ENCODE results near the gene PSMA5. TPM values are rescaled to one million over a fixed set of nuclear protein-coding genes. Genes with fewer than 3 reads are reported as not detected.
A peak's percentile ranks its signal among the peaks of the same experiment; 100 is the strongest.

The PSMA5 gene
- total RNA-seq, 1 donor from 2014 or later = 99.8 TPM

DNA sequence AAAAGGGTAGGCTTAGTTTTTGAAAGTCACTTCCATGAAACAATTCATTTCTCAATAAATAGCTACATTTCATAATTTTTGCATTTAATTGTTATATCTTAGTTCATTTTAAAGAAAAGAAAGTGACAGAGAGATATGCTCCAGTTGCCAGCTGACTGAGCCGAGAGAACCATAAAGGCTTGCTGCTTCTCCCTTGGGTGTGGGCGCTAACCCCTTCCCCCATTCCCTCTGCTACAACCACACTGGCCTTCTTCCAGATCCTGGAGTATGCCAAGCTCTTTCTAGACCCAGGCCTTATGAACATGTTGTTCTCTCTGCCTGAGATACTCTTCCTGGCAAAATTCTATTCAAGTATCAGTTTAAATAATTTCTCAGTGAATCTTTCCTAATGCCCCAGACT is 40.8 kb downstream of the PSMA5 start:
- TF ChIP-seq, protein P1, sequence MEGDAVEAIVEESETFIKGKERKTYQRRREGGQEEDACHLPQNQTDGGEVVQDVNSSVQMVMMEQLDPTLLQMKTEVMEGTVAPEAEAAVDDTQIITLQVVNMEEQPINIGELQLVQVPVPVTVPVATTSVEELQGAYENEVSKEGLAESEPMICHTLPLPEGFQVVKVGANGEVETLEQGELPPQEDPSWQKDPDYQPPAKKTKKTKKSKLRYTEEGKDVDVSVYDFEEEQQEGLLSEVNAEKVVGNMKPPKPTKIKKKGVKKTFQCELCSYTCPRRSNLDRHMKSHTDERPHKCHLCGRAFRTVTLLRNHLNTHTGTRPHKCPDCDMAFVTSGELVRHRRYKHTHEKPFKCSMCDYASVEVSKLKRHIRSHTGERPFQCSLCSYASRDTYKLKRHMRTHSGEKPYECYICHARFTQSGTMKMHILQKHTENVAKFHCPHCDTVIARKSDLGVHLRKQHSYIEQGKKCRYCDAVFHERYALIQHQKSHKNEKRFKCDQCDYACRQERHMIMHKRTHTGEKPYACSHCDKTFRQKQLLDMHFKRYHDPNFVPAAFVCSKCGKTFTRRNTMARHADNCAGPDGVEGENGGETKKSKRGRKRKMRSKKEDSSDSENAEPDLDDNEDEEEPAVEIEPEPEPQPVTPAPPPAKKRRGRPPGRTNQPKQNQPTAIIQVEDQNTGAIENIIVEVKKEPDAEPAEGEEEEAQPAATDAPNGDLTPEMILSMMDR (conservative IDR thresholded peaks at IDR 0.05) = no peak
- Mint-ChIP-seq H3K36me3 (ENCODE audit: low read depth) (no peaks in the 10 kb centered on the region), H3K27me3 (ENCODE audit: low read depth) (no peaks in the 10 kb centered on the region), H3K4me1 (peaks cover 31% of the 10 kb centered on the region), H3K4me3 (no peak overlapping the region), H3K27ac (ENCODE audit: unreplicated experiment) (no peak overlapping the region), H3K9me3 (no peaks in the 10 kb centered on the region)
- no peak for DNase-seq (ENCODE audit: low read depth, low spot score)

DNA sequence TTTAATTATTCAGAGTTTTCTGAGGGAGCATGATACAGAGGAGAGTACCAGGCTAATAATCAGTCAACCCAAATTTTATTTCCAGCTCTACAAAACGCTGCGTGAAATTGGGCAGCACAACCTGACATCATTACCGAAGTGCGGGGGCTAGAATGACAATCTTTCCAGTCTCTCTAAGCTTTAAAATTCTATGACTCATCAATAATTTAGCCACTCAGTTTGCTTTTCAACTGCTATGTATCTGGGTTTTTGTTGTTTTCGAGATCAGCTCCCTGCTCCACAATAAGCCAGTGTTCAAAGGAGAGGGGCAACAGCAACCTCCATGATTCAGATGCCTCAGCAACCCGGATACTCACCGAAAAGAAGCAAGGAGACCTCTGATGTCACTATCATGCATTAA is 42.4 kb downstream of the PSMA5 start:
- H3K4me3 Mint-ChIP-seq = no peak overlapping the region
- H3K27ac Mint-ChIP-seq (ENCODE audit: unreplicated experiment) = peak overlapping the region; percentile 7

DNA sequence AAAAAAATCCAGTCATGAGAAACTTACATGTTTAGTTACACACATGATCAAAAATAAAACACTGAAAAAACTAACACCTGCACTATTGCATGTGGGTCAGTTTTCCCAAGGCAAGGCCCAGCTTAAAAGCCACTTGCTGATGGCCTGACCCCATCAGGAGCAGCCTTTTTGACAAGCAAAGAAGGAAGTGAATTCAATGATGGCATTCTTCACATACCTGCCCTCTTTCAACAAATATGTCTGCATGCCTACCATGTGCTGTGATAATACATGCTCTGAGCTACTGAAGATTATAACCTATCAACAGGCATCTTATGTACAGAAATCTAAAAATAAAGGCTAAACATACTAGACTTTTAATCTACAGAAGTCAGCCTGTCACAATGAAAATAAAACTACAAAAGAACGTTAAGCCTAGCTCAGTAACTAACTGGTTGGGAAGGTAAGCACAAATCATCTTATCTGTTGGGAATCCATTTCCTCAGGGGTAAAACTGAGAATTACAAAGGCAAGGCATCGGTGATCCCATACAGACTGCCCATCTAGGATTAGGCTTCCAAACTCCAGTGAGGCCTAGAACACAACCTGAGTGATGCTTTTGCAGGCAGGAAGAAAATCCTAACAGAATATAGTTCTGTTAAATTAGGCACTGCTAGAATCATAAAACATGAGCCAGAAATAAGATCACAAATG is 43.0 kb downstream of the PSMA5 start:
- Mint-ChIP-seq H3K9me3 (no peaks in the 10 kb centered on the region), H3K4me3 (no peak overlapping the region), H3K27ac (ENCODE audit: unreplicated experiment) (peak overlapping the region; percentile 5), H3K27me3 (ENCODE audit: low read depth) (no peaks in the 10 kb centered on the region), H3K36me3 (ENCODE audit: low read depth) (no peaks in the 10 kb centered on the region), H3K4me1 (peaks cover 22% of the 10 kb centered on the region)
- TF ChIP-seq, protein P1 (conservative IDR thresholded peaks at IDR 0.05) = no peak
- no peak for DNase-seq (ENCODE audit: low read depth, low spot score)

More for the DNA sequence above, 42.4 kb downstream of the PSMA5 start:
- H3K27me3 Mint-ChIP-seq (ENCODE audit: low read depth) = no peaks in the 10 kb centered on the region
- H3K36me3 Mint-ChIP-seq (ENCODE audit: low read depth) = no peaks in the 10 kb centered on the region
- TF ChIP-seq, protein P1 (conservative IDR thresholded peaks at IDR 0.05) = no peak
- H3K4me1 Mint-ChIP-seq = peaks cover 24% of the 10 kb centered on the region
- DNase-seq (ENCODE audit: low read depth, low spot score) = no peak
- H3K9me3 Mint-ChIP-seq = no peaks in the 10 kb centered on the region

DNA sequence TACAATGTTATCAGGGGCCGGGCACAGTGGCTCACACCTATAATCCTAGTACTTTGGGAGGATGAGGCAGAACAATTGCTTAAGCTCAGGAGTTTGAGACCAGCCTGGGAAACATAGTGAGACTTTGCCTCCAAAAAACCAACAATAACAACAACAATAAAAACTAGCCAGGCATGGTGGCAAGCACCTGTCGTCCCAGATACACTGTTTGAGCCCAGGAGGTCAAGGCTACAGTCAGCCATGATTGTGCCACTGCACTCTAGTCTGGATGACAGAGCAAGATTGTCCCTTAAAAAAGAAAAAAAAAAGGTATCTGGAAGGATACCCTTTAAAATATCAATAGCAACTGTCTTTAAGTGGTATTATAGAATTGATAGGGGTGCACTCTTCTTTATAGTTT is 44.7 kb downstream of the PSMA5 start:
- Mint-ChIP-seq H3K4me3 (no peak overlapping the region), H3K27ac (ENCODE audit: unreplicated experiment) (no peak overlapping the region)

DNA sequence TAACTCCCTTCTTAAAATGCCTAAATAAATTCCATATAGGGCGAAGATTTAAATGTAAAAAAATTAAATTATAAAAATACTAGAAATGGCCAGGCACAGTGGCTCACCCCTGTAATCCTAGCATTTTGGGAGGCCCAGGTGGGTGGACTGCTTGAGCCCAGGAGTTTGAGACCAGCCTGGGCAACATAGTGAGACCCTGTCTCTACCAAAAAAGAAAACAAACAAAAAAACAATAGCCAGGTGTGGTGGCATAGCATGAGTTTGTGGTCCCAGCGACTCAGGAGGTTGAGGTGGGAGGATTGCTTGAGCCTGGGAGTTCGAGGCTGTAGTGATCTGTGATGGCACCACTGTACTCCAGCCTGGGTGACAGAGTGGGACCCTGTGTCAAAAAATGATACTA is 46.3 kb downstream of the PSMA5 start:
- Mint-ChIP-seq H3K27me3 (ENCODE audit: low read depth) (no peaks in the 10 kb centered on the region), H3K27ac (ENCODE audit: unreplicated experiment) (no peak overlapping the region), H3K4me3 (no peak overlapping the region), H3K9me3 (peaks cover 3% of the 10 kb centered on the region), H3K4me1 (peaks cover 22% of the 10 kb centered on the region), H3K36me3 (ENCODE audit: low read depth) (no peaks in the 10 kb centered on the region)
- no peak for DNase-seq (ENCODE audit: low read depth, low spot score)
- TF ChIP-seq, protein P1 (conservative IDR thresholded peaks at IDR 0.05) = no peak

More for the DNA sequence above, 44.7 kb downstream of the PSMA5 start:
- TF ChIP-seq, protein P1 (conservative IDR thresholded peaks at IDR 0.05) = no peak
- H3K9me3 Mint-ChIP-seq = no peaks in the 10 kb centered on the region
- peaks cover 22% of the 10 kb centered on the region for H3K4me1 Mint-ChIP-seq
- DNase-seq (ENCODE audit: low read depth, low spot score) = no peak
- no peaks in the 10 kb centered on the region for H3K27me3 Mint-ChIP-seq (ENCODE audit: low read depth)
- H3K36me3 Mint-ChIP-seq (ENCODE audit: low read depth) = no peaks in the 10 kb centered on the region
